GM10248 (cell line): Measurements from ENCODE around the gene HSDL2.

ENCODE experiments used
- CTCF ChIA-PET: fragments of 300-600 bp; sonication (Branson Sonifier 250); formaldehyde crosslinking; extraction: SDS; loops from one replicate; lab custom pipeline; 2021; ENCODE audit warnings: antibody characterized with exemption; lab: Yijun Ruan, JAX
- POLR2A ChIA-PET: fragments of 350-650 bp; sonication (Branson Sonifier 250); formaldehyde crosslinking; extraction: SDS; loops from one replicate; lab custom pipeline; 2020; ENCODE audit warnings: antibody characterized with exemption; lab: Yijun Ruan, JAX
- DNase-seq: peaks from one replicate; pipeline ENCODE4 v3.0.0; 2012; ENCODE audit errors: extremely low spot score
- TF ChIP-seq, protein P1 (sequence below): IDR thresholded peaks from 2 replicates; pipeline ENCODE4 v1.5.1; 2012; ENCODE audit warnings: mild to moderate bottlenecking, low read depth; ENCODE audit errors: extremely low read depth, missing control alignments, control extremely low read depth

Gene HSDL2

GRCh38 chr9:112421771-112422222 is 41.9 kb downstream of the HSDL2 start:
- DNase-seq = no peak
- ChIA-PET CTCF (no interaction called here), POLR2A (no interaction called here)
- TF ChIP-seq, protein P1, sequence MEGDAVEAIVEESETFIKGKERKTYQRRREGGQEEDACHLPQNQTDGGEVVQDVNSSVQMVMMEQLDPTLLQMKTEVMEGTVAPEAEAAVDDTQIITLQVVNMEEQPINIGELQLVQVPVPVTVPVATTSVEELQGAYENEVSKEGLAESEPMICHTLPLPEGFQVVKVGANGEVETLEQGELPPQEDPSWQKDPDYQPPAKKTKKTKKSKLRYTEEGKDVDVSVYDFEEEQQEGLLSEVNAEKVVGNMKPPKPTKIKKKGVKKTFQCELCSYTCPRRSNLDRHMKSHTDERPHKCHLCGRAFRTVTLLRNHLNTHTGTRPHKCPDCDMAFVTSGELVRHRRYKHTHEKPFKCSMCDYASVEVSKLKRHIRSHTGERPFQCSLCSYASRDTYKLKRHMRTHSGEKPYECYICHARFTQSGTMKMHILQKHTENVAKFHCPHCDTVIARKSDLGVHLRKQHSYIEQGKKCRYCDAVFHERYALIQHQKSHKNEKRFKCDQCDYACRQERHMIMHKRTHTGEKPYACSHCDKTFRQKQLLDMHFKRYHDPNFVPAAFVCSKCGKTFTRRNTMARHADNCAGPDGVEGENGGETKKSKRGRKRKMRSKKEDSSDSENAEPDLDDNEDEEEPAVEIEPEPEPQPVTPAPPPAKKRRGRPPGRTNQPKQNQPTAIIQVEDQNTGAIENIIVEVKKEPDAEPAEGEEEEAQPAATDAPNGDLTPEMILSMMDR = no peak

DNA sequence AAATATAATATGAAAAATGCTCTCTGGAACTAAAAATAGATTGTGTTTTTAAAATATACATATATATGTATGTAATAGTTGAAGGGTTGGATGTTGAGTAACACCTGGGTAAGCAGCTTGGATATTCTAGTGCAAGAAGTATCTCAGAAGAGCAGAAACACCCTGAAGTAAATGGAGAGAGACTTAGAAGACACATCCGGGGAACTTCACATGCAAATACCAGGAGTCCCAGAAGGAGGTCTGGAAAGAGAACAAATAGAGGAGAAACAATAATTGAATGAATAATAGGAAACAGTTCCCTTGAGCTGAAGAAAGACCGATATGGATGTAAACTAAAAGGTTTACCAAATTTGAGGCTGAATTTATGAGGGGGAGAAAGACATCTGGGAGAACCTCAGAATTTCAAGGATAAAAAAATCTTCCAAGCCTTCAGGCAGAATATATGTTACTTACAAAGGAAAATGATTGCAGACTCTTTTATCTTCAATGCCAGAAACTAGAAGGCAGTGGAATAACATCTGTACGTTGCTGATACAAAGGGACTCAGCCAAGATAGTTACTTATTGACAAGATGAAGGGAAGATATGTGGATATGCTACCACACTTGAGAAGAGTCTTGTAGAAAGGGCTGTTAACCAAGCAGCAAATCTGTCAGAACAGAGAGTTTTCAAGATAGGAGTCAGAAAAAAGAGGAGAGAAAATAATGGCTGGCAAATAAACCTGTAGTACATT is 42.7 kb downstream of the HSDL2 start:
- TF ChIP-seq, protein P1 = no peak
- ChIA-PET POLR2A (no interaction called here), CTCF (no interaction called here)
- DNase-seq = no peak

- POLR2A ChIA-PET = no interaction called here
- no peak for DNase-seq
- TF ChIP-seq, protein P1 = no peak
- CTCF ChIA-PET = interaction anchor here (1.0 kb wide), 1 partner anchor 15 kb away, joined by 3 read pairs; no protein-coding TSS in a partner anchor
Measured at GRCh38 chr9:112430006-112430522, 50.2 kb downstream of the HSDL2 start.

DNA sequence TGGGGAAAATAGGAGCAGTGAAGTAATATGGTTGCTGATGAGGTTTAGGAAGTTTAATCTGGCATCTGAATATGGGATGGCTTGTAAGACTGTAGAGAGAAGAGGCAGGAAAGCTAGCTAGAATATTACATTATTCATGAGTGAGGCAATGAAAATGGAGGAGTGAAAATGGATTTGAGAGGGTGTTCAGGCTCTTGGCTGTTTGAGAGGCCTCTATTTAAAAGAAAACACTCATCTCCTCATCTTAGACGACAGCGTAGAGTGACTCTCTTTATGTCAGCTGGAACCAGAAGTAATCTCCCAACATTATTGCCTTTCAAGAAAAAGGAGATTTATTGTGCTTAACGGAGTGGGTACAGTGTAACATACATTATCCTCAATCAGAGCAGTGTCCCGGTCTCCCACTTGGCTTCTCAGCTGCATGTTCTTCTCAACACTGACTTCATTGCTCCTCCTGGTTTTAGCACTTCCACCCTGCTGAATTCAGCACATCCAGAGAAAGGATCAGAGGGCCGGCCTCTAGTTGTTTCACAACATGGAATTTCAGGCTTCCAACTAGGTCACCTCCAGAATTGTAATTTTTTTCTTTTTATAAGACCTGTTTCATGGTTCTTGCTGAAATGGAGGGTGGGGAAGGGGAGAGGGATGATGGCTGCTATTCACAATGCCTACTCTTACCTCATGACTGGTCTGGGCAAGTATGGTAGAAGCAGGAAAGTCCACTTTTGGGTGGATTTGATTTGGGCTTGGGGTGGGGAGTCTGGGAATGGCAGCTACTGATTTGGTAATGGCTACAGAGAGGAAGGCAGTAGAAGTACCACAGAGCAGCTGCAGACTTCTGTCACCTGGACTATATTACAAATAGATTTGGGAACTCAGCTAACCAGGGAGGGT is 53.8 kb downstream of the HSDL2 start:
- DNase-seq = no peak
- ChIA-PET POLR2A (no interaction called here), CTCF (interaction anchor here (1.1 to 5.7 kb wide), 2 partner anchors 11 to 167 kb away, joined by 3 to 29 read pairs; no protein-coding TSS in a partner anchor)
- TF ChIP-seq, protein P1 = no peak

- DNase-seq = no peak
- POLR2A ChIA-PET = no interaction called here
- CTCF ChIA-PET = interaction anchor here (1.1 to 5.7 kb wide), 2 partner anchors 10 to 166 kb away, joined by 3 to 29 read pairs; no protein-coding TSS in a partner anchor
- TF ChIP-seq, protein P1 = no peak
Measured at GRCh38 chr9:112434487-112434886, 54.6 kb downstream of the HSDL2 start.

GRCh38 chr9:112437406-112437805 is 57.5 kb downstream of the HSDL2 start:
- ChIA-PET POLR2A (no interaction called here), CTCF (interaction anchor here (5.7 kb wide), 1 partner anchor 7 kb away, joined by 29 read pairs; no protein-coding TSS in a partner anchor)
- no peak for DNase-seq
- TF ChIP-seq, protein P1 = no peak
